NCI-H524 treated with DMSO at 0.1 percent for 48 hours (cell line): ENCODE data around the gene G6PD.
"Not testable (repeated sequence)": the region's sequence is repeated elsewhere in the genome, so short reads cannot be mapped to it uniquely, and the experiment has no call there.

Experiments used
- DNase-seq: peaks from one replicate; lab custom pipeline; 2025; lab: John Stamatoyannopoulos, UW

The G6PD gene

DNA sequence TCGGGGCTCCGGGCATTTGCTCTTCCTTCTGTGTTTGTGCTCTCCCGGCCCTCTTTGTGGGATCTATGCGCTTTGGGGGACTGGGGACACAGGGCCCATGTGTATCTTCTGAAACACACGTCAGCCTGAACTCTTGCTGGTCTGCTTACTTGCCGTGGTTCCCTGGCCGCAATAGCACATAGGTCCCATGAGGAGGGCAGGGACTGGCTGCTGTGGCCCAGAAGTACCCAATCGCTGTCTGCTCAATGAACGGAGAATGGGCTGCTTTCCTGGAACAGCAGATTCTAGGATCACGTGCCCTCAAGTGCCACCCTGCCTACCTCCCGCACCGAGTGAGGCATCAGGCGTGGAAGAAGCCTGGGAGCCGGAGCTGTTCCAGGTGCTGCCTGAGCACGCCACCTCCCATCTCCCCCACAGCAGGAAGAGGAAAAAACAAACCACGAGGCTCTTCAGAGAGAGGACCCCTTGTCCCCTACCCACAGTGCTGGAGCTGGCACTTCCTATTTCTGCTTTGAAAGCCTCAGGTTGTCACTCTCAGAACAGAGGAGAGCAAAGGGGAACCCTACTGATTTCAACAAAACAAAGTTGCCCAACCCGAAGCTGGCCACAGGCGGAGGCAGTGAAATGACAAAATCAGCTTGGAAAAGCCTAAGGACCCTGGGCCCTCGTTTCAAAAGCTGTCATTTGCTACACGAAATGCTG is 3.8 kb downstream of the G6PD start:
- DNase-seq: no peak

GRCh38 chrX:154541896-154542722 is 4.5 kb downstream of the G6PD start:
- no peak for DNase-seq

- DNase-seq: no peak
These were observed 5.1 kb downstream of the G6PD start for GRCh38 chrX:154541589-154541895.

DNA sequence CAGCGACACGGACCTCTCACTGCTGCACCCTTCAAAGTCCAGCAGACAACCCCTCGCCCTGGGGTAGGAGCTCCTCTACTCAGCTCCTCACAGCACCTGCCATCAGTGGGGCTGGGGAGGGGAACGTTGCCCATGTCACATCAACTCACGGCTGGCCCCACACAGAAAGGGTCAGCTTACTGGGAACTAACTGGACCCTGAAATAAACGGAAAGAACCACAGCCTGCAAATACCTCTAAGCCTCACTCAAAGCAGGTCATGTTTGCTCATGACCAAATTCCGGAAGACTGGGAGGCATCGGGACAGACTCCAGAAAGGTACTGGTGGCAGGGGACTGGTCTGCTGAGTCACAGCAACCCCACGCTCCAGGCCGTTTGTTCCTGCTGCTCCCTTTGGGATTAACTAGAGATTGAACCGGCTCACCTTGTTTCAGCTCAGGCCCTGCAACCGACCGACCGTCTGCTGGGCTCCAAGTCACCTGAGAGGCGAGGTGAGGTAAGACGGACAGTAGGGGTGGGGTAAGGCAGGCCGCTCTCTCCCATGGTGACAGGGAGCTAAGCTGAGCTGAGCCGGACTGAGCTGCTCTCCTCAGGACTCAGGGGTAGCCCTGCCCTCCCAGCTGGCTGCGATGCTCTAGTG is 5.6 kb downstream of the G6PD start:
- DNase-seq: no peak

DNA sequence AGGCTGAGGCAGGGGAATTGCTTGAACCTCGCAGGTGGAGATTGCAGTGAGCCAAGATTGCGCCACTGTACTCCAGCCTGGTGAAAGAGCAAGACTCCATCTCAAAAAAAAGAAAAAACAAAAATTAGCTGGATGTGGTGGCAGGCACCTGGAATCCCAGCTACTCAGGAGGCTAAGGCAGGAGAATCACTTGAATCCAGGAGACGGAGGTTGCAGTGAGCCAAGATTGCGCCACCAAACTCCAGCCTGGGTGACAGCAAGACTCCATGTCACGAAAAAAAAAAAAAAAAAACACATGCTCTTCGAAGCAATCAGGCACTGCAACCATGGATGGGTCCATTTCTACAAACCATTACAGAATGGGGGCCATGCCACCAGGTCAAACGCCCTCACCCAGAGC is 6.3 kb downstream of the G6PD start:
- not testable (repeated sequence) for DNase-seq

DNA sequence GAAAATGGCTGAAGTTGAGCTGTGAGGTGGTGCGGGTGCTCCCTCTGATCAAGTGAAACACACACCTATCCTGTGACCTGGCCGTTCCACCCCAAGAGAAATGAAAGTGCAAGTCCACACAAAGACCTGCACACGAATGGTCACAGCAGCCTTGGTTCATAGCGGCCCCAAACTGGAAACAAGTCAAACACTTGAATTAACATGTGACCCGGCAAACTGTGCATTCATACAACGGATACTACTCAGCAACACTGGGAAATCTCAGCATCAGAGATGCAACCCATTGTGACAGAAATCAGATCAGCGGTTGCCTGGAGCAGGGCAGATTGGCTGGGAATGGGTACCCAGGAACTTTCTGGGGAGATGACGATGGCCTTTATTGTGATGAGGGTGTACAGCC is 7.6 kb downstream of the G6PD start:
- DNase-seq: no peak

DNA sequence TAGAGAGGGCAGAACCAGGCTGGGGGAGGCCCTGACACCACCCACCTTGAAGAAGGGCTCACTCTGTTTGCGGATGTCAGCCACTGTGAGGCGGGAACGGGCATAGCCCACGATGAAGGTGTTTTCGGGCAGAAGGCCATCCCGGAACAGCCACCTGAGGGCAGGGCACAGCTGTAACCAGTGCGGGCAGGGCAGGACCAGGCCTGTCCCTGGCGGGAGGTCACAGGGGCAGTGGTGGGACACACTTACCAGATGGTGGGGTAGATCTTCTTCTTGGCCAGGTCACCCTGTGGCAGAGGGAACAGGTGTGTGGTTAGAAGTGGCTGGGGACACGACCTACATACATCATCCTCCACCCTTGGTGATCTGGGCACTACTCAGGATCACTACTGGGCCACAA is 10.8 kb downstream of the G6PD start:
- no peak for DNase-seq

DNA sequence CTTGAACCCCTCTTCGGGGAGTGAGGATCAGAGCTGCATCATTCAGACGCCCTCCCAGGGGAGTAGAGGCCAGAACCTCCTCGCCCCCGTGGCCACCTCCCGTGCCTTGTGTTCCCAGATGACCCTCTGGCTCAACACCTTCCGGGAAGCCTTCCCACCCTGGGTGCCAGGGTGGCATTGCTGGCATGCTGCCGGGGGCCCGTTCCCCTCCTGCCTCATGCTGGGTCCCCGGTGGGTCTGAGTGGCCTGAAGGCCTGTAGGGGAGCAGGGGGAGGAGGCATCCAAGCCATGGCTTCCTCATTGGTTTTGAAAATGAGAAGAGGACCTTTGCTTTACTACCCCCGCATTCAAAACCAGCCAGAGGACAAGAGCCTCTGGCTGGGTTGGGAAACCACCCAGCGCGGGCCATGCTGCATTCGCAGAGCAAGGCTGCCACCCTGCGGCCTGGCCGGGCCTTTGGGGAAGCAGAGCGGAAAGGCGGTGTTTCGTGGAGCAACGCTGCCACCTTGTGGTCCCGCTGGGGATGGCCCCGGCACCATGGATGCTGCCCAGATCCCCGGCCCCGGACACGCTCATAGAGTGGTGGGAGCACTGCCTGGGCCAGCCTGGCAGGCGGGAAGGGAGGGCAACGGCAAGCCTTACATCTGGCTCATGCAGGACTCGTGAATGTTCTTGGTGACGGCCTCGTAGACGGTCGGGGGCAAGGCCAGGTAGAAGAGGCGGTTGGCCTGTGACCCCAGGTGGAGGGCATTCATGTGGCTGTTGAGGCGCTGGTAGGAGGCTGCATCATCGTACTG is 11.9 kb downstream of the G6PD start:
- DNase-seq: peak; percentile 1

- DNase-seq: no peak
These were observed 14.0 kb downstream of the G6PD start for GRCh38 chrX:154532690-154533089.

- no peak for DNase-seq
These were observed 15.0 kb downstream of the G6PD start for GRCh38 chrX:154531626-154532025.

GRCh38 chrX:154530286-154530685 is 16.4 kb downstream of the G6PD start:
- DNase-seq: no peak

DNA sequence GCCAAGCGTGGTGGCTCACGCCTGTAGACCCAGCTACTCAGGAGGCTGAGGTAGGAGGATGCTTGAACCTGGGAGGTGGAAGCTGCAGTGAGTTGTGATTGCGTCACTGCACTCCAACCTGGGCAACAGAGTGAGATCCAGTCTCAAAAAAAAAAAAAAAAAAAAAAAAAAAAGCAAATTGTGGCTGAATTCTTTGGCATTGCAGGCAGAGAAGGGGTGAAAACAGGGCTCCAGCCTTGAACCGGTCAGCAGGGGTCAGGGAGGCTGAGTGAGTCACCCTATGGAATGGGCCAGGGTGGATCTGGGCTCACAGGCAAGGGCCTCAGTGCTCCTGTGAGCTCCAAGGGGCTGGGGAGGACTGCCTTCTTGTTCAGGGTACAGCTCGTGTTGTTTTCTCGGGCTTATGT is 17.4 kb downstream of the G6PD start:
- DNase-seq: no peak

- peak; percentile 43 for DNase-seq
These were observed 19.6 kb downstream of the G6PD start for GRCh38 chrX:154526901-154527675.

GRCh38 chrX:154525606-154526490 is 20.8 kb downstream of the G6PD start:
- DNase-seq: no peak

GRCh38 chrX:154519389-154519788 is 27.3 kb downstream of the G6PD start:
- no peak for DNase-seq

DNA sequence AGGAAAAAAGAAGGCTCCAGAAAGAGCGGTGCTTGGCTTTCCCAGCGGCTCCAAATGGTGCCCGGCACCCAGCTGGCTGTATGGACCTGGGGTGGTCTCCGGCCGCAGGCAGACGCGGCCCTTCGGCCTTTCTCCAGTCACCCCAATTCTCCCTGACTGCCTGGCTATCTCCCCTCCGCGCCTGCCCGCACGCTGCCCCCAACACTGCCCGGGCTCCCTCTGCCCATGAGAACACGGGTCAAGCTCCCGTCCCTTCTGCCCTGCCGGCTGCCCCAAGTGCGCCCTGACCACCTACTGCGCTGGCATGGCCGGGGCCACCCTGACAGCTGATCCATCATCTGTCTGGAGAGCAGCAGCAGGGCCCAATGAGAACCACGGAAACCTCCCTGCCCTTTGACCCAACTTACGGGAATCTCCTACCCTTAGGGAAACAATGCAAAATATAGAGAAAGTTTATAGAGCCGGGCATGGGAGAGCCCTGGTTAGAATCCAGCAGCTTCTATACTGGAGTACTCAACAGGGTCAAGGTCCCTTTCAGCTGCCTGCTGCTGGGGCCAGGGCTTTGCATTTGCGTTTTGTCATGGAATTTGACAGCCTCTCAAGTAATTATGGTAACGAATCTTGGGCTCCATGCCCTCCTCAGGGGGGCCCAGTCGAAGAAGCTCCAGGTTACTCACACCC is 29.4 kb downstream of the G6PD start:
- DNase-seq: no peak

GRCh38 chrX:154516656-154517100 is 30.0 kb downstream of the G6PD start:
- DNase-seq: no peak

- peak; percentile 48 for DNase-seq
These were observed 30.5 kb downstream of the G6PD start, which contains the start of gene FAM3A for GRCh38 chrX:154515966-154516655. TSS of gene FAM3A (minus strand) at chrX:154516232. CDS start at chrX:154515772, 460 bp downstream.
